G401 (cell line): ENCODE measurements around the gene RAB6B. TPM values are rescaled to one million over a fixed set of nuclear protein-coding genes. Genes with fewer than 3 reads are reported as not detected.

ENCODE experiments used
- DNase-seq: peaks from one replicate; pipeline ENCODE4 v3.0.0-alpha.2; 2015; ENCODE audit warnings: low spot score
- in situ Hi-C: cut with HindIII; loops from 2 replicates; pipeline ENCODE4 v1.10.0; 2016; ENCODE audit warnings: low sequenced_read_pairs, mixed read lengths
- total RNA-seq: library from RNA; depleted of rRNA; stranded (reverse); fragments of >200 nt; shearing (Covaris generic); gene quantifications from 2 replicates; pipeline ENCODE4 v1.2.3, GENCODE V29; 2014

Gene RAB6B
- total RNA-seq, 1 experiment from 2014 or later = 2.5 TPM

- in situ Hi-C loops = no loop called here
Observed at GRCh38 chr3:133899311-133899710, 3.6 kb upstream of the RAB6B start.

GRCh38 chr3:133897547-133897946, 1.9 kb upstream of the RAB6B start:
- in situ Hi-C loops = no loop called here
- DNase-seq = no peak

More at GRCh38 chr3:133899311-133899710, 3.6 kb upstream of the RAB6B start:
- no peak for DNase-seq

DNA sequence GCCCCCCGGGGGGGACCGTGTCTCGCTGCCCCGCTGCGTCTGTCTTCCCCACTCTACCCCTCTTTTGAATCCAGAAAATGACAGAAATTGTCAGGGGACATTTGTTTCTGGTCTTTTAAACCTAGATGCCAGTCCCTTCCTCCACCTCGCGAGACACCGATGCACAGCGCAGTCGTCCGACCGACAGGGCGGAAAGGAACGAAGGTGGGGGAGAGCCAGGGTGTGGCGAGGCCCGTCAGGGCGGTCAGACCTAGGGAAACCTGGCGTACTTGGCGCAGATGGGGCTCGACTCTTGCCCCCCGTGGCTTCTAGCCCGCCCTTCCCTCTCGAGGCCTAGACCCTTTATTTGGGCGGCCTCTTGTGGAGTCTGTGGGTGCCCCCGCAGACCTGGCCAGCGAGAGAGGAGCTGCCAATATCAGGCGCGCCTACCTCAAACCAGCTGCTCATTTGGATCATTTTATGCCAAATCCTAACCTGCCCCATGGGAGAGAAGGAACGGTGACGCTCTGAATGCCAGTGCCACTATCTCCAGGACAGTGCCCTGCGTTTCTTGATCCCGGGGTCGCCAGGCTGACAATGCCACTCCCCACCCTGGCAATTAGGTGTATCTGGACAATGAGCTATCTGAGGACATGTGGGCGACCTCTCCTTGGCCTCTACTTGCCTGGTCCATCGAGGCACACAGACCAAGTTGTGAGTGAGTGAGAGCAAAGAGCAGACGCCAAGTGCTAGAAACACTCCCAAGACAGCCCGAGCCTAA, 500 bp upstream of the RAB6B start:
- DNase-seq = peak; percentile 52
- in situ Hi-C loops = no loop called here

- peak; percentile 36 for DNase-seq
- in situ Hi-C loops = no loop called here
Observed at GRCh38 chr3:133894353-133895207, 1.1 kb downstream of the RAB6B start.

GRCh38 chr3:133893683-133894352, 1.9 kb downstream of the RAB6B start:
- peak; percentile 38 for DNase-seq
- in situ Hi-C loops = no loop called here

DNA sequence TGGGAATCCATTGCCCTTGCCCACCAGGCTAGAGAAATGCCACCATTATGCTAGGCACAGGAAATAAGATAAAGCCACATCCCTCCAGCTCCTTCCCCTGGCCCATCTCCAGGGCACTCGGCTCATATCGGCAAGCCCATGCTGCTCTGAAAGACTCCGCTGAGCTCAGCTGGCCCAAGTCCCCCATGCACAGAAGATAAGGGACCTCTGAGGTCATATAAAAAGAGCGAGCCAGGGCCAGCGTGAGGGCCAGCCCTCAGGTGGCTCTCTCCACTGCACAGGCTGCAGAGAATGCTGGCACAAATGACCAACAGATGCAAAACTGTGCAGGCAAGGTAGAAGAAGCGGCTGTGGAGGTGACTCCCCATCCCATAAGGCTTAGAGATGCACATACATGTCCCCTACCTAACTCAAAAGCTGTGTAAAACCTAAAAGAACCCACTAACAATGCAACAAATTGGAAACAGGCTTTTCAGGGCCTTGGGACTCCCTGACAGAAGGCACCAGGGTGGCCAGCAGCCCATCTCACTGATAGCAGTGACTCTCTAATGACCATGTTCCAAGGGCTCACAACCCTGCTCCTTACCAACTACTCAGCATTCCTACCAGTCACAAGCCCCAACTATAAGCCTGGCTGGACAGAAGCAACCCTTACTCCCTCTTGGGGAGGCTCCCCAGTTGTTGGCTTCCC, 3.0 kb downstream of the RAB6B start:
- in situ Hi-C loops = no loop called here
- peak; percentile 47 for DNase-seq

- DNase-seq = no peak
- in situ Hi-C loops = no loop called here
Observed at GRCh38 chr3:133891662-133892378, 3.9 kb downstream of the RAB6B start.

DNA sequence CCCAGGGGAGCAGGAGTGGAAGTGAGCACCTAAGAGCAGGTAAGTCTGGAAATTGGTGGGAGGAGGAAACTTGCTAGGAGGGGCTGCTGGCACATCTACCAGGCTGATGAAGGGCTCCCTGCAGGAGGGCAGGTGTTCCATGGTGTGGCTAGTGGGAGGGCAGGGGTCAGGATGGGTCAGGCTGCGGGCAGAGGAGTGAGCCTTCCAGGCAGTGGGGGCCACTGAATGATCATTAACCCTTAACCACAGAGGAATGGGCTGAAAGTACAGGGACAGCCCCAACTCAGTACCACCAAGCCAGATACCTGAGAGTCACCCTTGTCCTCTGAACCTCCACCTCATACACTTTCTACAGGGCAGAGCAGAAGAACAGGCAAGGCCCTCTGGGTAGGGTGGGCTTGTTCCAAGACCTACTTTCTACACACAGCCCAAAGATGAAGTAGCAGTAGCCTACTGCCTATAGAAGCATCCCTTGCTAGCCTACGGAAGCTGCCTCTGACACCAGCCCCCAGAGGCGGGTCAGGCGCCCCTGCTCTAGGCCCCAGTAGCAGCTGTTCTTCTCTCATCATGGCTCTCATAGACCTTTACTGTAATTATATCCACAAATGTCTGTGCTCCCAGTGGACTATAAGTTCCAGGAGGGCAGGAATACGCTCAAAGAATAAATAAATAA, 4.6 kb downstream of the RAB6B start:
- DNase-seq = no peak
- in situ Hi-C loops = no loop called here

GRCh38 chr3:133890037-133890436, 5.6 kb downstream of the RAB6B start:
- in situ Hi-C loops = no loop called here

GRCh38 chr3:133888726-133889340, 6.8 kb downstream of the RAB6B start:
- no peak for DNase-seq
- in situ Hi-C loops = no loop called here

More at GRCh38 chr3:133890037-133890436, 5.6 kb downstream of the RAB6B start:
- DNase-seq = no peak

DNA sequence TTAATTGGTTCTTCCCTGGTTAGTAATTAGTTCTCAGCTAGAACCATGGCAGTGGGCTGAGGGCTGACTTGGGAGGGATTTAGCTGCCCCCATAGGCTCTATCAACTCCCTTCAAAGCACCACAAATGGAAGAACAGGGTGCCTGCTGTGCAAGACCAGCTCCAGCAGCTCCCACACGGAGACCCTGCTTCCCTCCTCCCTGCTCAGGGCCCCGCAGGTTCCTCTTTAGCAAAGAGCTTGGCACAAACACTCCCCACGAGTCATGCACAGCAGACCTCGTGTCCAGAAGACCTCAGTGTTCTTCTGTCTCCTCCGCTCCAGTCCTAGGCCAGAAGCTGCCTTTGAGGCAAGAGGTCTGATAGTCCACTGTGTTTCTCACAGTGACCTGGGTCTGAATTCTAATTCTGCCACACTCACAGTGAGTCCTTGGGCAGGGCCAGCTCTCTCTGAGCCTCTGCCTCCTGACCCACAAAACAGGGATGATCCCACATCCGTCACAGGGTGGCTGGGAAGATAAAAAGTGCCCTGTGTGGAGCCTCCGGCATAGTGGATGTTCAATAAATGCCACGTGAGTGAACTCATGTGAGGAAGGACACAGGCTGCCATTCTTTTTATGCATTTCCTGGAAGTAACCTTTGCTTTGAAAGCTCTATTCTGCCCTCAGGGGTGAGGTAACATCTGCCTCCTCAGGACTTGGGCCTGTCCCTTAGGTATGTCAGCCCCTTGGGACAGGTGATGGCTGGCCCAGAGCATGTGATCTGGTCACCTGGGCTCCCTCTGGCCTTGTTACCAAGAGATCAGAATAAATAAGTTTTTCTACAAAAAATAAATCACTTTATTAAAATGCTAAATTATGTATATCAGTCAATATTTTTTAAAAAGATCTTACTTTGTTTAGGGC, 7.6 kb downstream of the RAB6B start:
- in situ Hi-C loops = no loop called here
- DNase-seq = no peak

DNA sequence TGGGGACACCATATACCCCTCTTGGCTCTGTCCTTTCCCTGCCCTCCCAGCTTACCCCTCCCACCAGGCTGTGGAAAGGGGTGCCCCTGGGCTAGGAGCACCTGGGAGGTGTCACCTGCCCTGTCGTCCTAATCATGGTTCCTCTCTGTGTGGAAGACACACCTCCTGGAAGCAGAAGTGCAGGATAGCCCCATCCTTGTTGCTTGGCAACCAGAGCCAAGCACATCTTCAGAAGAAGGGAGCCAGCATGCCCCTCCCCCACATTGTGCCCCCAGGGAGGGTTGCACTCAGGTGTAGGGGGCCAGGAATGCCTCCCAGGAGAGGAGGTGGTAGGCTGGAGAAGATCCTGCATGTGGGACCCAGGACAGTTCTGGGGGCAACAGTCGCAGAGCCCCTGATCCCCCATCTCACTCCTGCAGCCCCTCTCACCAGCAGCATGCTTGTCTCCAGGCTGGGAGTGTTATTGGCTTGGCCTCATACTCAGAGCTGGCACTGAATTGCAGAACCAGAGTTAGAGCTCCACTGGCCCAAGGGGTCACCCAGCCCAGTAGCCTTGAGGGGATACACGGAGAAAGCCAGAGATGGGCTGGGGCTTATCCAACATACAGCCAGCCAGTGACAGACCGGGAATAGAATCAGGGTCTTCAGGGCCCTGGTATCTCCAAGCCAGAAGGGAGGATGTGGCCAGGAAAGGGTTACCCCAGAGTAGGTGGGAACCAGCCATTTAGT, 8.4 kb downstream of the RAB6B start:
- in situ Hi-C loops = no loop called here
- no peak for DNase-seq

DNA sequence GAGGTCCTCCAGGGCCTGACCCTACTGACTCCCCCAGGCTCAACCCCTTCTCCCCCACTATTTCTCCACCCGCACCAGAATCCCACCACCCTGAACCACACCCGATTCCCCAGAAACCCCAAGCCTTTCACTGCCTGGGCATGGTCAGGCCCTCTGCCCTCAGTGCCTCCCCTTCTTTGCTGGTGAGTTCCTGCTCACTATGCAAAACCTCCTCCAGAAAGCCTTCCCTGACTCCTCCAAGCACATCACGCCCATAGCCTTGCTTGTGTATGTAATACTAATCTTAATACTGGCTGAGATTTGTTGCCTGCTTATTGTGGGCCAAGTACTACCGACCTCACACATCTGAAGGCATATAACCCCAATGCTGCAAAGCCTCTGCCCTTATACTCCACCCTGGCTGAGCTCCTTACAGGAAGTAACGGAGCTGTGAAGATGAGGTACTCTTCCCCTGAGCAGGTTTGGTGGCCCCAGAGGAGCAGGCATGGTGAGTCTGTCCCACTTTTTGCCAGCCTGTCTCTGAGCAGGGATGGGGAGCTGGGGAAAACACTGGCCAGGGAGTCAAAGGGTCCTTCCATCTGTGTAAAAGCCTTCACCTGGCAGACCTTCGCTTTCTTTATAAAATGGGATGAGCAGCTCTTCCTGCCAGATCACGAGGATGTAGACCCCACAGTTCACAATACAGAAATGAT, 9.5 kb downstream of the RAB6B start:
- in situ Hi-C loops = no loop called here
- DNase-seq = no peak

GRCh38 chr3:133884887-133885711, 10.6 kb downstream of the RAB6B start:
- no peak for DNase-seq
- in situ Hi-C loops = no loop called here
